GM21390 (cell line): ENCODE measurements around the gene ARAP1.

ENCODE experiments used
- ATAC-seq: cut with Tn5 transposase; IDR thresholded peaks from one replicate; pipeline ENCODE4 v1.9.1; 2021; ENCODE audit not compliant: unreplicated experiment

The ARAP1 gene

GRCh38 chr11:72744474-72744873 is 7.7 kb downstream of the ARAP1 start:
- ATAC-seq: no peak

- ATAC-seq: peak; percentile 57
Observed at GRCh38 chr11:72743321-72744221, 8.6 kb downstream of the ARAP1 start.

GRCh38 chr11:72742513-72743320 is 9.5 kb downstream of the ARAP1 start:
- no peak for ATAC-seq

- ATAC-seq: no peak
Observed at GRCh38 chr11:72741849-72742512, 10.2 kb downstream of the ARAP1 start.

GRCh38 chr11:72741429-72741833 is 10.8 kb downstream of the ARAP1 start:
- ATAC-seq: no peak

- no peak for ATAC-seq
Observed at GRCh38 chr11:72740562-72741428, 11.4 kb downstream of the ARAP1 start.

GRCh38 chr11:72740060-72740424 is 12.2 kb downstream of the ARAP1 start:
- no peak for ATAC-seq

GRCh38 chr11:72739240-72740059 is 12.8 kb downstream of the ARAP1 start:
- ATAC-seq: no peak

- peak; percentile 42 for ATAC-seq
Observed at GRCh38 chr11:72738199-72739141, 13.7 kb downstream of the ARAP1 start.

GRCh38 chr11:72737336-72737735 is 14.9 kb downstream of the ARAP1 start:
- ATAC-seq: no peak

GRCh38 chr11:72736452-72737069 is 15.6 kb downstream of the ARAP1 start:
- no peak for ATAC-seq

- ATAC-seq: no peak
Observed at GRCh38 chr11:72735495-72736027, 16.6 kb downstream of the ARAP1 start.

- ATAC-seq: no peak
Observed at GRCh38 chr11:72732329-72732728, 19.9 kb downstream of the ARAP1 start.

GRCh38 chr11:72730737-72731136 is 21.5 kb downstream of the ARAP1 start:
- ATAC-seq: no peak

- no peak for ATAC-seq
Observed at GRCh38 chr11:72730243-72730642, 22.0 kb downstream of the ARAP1 start.

GRCh38 chr11:72727521-72727920 is 24.7 kb downstream of the ARAP1 start:
- no peak for ATAC-seq

GRCh38 chr11:72726266-72727220 is 25.7 kb downstream of the ARAP1 start:
- no peak for ATAC-seq
